DOHH2 (cell line): Measurements from ENCODE around the gene ELP2.

ENCODE experiments used
- H3F3A ChIP-seq: fragments of 200-600 bp; sonication (generic), shearing (Covaris generic); 2 replicates; pipeline ENCODE4 v1.6.0; 2016; ENCODE audit warnings: antibody characterized with exemption, mild to moderate bottlenecking; ENCODE audit not compliant: control insufficient read depth, insufficient read depth
- H3K27ac ChIP-seq: fragments of 200-600 bp; sonication (generic); 2 replicates; pipeline ENCODE4 v1.5.1; 2014; ENCODE audit warnings: low read depth, mild to moderate bottlenecking, low read length, moderate library complexity
- H3K27me3 ChIP-seq: fragments of 200-600 bp; sonication (generic); 2 replicates; pipeline ENCODE4 v1.6.1; 2014; ENCODE audit warnings: mild to moderate bottlenecking, low read length, mixed read lengths; ENCODE audit not compliant: control insufficient read depth
- H3K36me3 ChIP-seq: fragments of 200-600 bp; sonication (generic); 2 replicates; pipeline ENCODE4 v1.6.1; 2014; ENCODE audit warnings: mild to moderate bottlenecking, low read length, moderate library complexity, mixed read lengths; ENCODE audit not compliant: control insufficient read depth
- H3K4me1 ChIP-seq: fragments of 200-600 bp; sonication (generic); 2 replicates; pipeline ENCODE4 v1.6.1; 2014; ENCODE audit warnings: mild to moderate bottlenecking, low read length, mixed read lengths; ENCODE audit not compliant: control insufficient read depth
- H3K4me2 ChIP-seq: fragments of 200-600 bp; sonication (generic); 2 replicates; pipeline ENCODE4 v1.6.0; 2014; ENCODE audit warnings: mild to moderate bottlenecking, low read length, moderate library complexity
- H3K4me3 ChIP-seq: fragments of 200-600 bp; sonication (generic); 2 replicates; pipeline ENCODE4 v1.5.1; 2014; ENCODE audit warnings: mild to moderate bottlenecking, low read length, mixed read lengths
- H3K79me2 ChIP-seq: fragments of 200-600 bp; sonication (generic); 2 replicates; pipeline ENCODE4 v1.6.1; 2014; ENCODE audit warnings: mild to moderate bottlenecking, low read length, mixed read lengths; ENCODE audit not compliant: control insufficient read depth
- H3K9me2 ChIP-seq: fragments of 200-600 bp; sonication (generic); replicated peaks from 2 replicates; pipeline ENCODE4 v1.6.1; 2014; ENCODE audit warnings: mild to moderate bottlenecking, low read length, mixed read lengths; ENCODE audit not compliant: control insufficient read depth
- H3K9me3 ChIP-seq: fragments of 200-600 bp; sonication (generic); 2 replicates; pipeline ENCODE4 v1.6.1; 2014; ENCODE audit warnings: antibody characterized with exemption, low read length, mixed read lengths; ENCODE audit not compliant: control insufficient read depth, insufficient read depth
- H4K20me1 ChIP-seq: fragments of 200-600 bp; sonication (generic); 2 replicates; pipeline ENCODE4 v1.6.0; 2014; ENCODE audit warnings: low read depth, mild to moderate bottlenecking, antibody characterized with exemption, low read length, moderate library complexity; ENCODE audit not compliant: control insufficient read depth, insufficient read depth
- CTCF ChIP-seq: fragments of 200-600 bp; sonication (generic); IDR thresholded peaks from one replicate; pipeline ENCODE4 v1.5.1; 2014; ENCODE audit warnings: antibody characterized with exemption, mild to moderate bottlenecking, low read depth, low read length; ENCODE audit not compliant: poor library complexity, severe bottlenecking
- EZH2phosphoT487 ChIP-seq: fragments of 200-600 bp; sonication (generic); IDR thresholded peaks from 2 replicates; pipeline ENCODE4 v1.6.1; 2017; ENCODE audit warnings: borderline replicate concordance, mild to moderate bottlenecking, antibody characterized with exemption, low read length, moderate library complexity, mixed read lengths

Gene ELP2

DNA sequence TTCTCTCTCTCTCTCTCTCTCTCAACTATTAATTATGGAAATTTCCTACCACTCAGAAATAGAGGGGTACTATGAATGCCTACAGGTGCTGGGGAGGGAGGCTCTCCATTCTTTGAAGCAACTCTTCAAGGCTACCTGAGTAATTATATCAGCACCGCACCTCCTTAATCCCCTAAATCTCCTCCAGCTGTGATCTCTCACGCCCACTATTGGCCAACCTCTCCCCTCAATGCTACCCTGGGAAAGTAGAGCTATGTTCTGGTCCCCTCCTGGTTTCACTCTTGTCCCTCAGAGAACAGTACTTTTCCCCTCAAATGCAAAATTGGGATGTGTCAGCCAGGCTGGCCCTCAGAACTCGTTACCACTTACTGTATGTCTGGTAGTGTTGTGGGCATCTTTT is 59.2 kb downstream of the ELP2 start:
- Histone ChIP-seq H3K4me3 (no peak overlapping the region), H3K36me3 (no peaks in the 10 kb centered on the region), H3K27ac (no peak overlapping the region), H4K20me1 (no peaks in the 10 kb centered on the region), H3K79me2 (no peaks in the 10 kb centered on the region), H3F3A (no peaks in the 10 kb centered on the region), H3K27me3 (peaks cover 28% of the 10 kb centered on the region), H3K9me2 (no peaks in the 10 kb centered on the region), H3K9me3 (no peaks in the 10 kb centered on the region), H3K4me1 (peaks cover 10% of the 10 kb centered on the region), H3K4me2 (no peak overlapping the region)
- TF ChIP-seq CTCF, result peak; percentile 15
- no peak for TF ChIP-seq EZH2phosphoT487

- H3K79me2 ChIP-seq, result no peaks in the 10 kb centered on the region
- no peak overlapping the region for H3K4me2 ChIP-seq
- peaks cover 28% of the 10 kb centered on the region for H3K27me3 ChIP-seq
- TF ChIP-seq EZH2phosphoT487 (no peak), CTCF (no peak)
- no peaks in the 10 kb centered on the region for H3F3A ChIP-seq
- H3K9me2 ChIP-seq, result no peaks in the 10 kb centered on the region
- no peak overlapping the region for H3K27ac ChIP-seq
- H3K4me1 ChIP-seq, result peaks cover 10% of the 10 kb centered on the region
- H4K20me1 ChIP-seq, result no peaks in the 10 kb centered on the region
- H3K4me3 ChIP-seq, result no peak overlapping the region
- H3K36me3 ChIP-seq, result no peaks in the 10 kb centered on the region
- H3K9me3 ChIP-seq, result no peaks in the 10 kb centered on the region
Measured at GRCh38 chr18:36189486-36189885, 59.8 kb downstream of the ELP2 start.

DNA sequence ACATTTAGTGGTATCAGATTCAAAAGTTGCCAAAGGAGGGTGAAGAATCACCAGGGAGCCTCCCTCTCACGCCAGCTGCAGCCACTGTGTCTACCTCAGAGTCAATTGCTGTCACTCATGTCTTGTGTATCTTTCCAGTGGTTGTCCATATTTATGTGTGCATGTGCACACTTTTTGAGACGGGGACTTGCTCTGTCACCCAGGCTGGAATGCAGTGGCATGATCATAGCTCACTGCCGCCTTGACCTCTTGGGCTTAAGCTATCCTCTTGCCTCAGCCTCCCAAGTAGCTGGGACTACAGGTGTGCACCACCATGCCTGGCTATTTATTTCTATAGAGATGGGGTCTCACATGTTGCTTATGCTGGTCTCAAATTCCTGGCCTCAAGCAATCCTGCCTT is 61.6 kb downstream of the ELP2 start:
- TF ChIP-seq CTCF (no peak), EZH2phosphoT487 (no peak)
- Histone ChIP-seq H3K4me1 (peaks cover 6% of the 10 kb centered on the region), H3K79me2 (no peaks in the 10 kb centered on the region), H3K36me3 (no peaks in the 10 kb centered on the region), H3F3A (no peaks in the 10 kb centered on the region), H3K4me2 (no peak overlapping the region), H3K9me3 (no peaks in the 10 kb centered on the region), H4K20me1 (no peaks in the 10 kb centered on the region), H3K9me2 (no peaks in the 10 kb centered on the region), H3K4me3 (no peak overlapping the region), H3K27me3 (peaks cover 27% of the 10 kb centered on the region), H3K27ac (no peak overlapping the region)

DNA sequence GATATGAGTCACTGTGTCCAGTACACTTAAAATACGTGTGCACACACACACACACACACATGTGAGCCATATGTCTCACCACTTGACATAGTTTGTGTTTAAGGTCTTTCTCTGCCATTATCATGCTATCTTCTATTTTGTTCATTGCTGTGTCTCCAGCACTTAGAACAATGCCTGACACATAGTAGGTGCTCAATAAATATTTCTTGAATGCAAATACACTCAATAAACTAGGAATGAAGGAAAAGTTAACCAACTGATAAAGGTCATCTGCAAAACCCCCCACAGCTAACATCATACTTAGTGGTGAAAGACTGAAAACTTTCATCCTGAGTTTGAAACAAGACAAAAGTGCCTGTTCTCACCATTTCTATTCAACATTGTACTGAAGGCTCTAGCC is 62.0 kb downstream of the ELP2 start:
- no peak for TF ChIP-seq CTCF
- TF ChIP-seq EZH2phosphoT487, result no peak
- peaks cover 5% of the 10 kb centered on the region for H3K4me1 ChIP-seq
- no peaks in the 10 kb centered on the region for H3F3A ChIP-seq
- H3K9me3 ChIP-seq, result no peaks in the 10 kb centered on the region
- no peak overlapping the region for H3K4me3 ChIP-seq
- H3K27ac ChIP-seq, result no peak overlapping the region
- peaks cover 27% of the 10 kb centered on the region for H3K27me3 ChIP-seq
- H3K36me3 ChIP-seq, result no peaks in the 10 kb centered on the region
- no peaks in the 10 kb centered on the region for H4K20me1 ChIP-seq
- no peaks in the 10 kb centered on the region for H3K79me2 ChIP-seq
- H3K9me2 ChIP-seq, result no peaks in the 10 kb centered on the region
- no peak overlapping the region for H3K4me2 ChIP-seq
